Stimulated activated naive CD8-positive, alpha-beta T cell treated with anti-CD3 and anti-CD28 coated beads, Interleukin-15, amount 100 ng/mL, for 72 hours (primary cell): ENCODE results near the gene CEP85L.
"Not testable (repeated sequence)": the region's sequence is repeated elsewhere in the genome, so short reads cannot be mapped to it uniquely, and the experiment has no call there.

ENCODE experiments used
- ATAC-seq: fragments of 150-1000 bp; cut with Tn5 transposase; 2 replicates; pipeline ENCODE4 v1.10.0; 2021; ENCODE audit warnings: mild to moderate bottlenecking, moderate library complexity
- DNase-seq, 2 donors: peaks; one replicate each; pipeline ENCODE4 v3.0.0; 2021 to 2022
- H3K27ac Mint-ChIP-seq, 2 donors: one replicate each; pipeline ENCODE4 v1.8.0; 2022; ENCODE audit warnings: mild to moderate bottlenecking in 2 of 2, mixed read lengths in 2 of 2, moderate library complexity in 2 of 2
- H3K27me3 Mint-ChIP-seq: one replicate; pipeline ENCODE4 v1.8.0; 2022; ENCODE audit warnings: mixed read lengths
- H3K4me1 Mint-ChIP-seq: one replicate; pipeline ENCODE4 v1.8.0; 2022; ENCODE audit warnings: mild to moderate bottlenecking, mixed read lengths
- H3K4me3 Mint-ChIP-seq, 2 donors: one replicate each; pipeline ENCODE4 v1.8.0; 2022; ENCODE audit warnings: mild to moderate bottlenecking in 2 of 2, mixed read lengths in 2 of 2, moderate library complexity in 1 of 2
- H3K9me3 Mint-ChIP-seq, 2 donors: one replicate each; pipeline ENCODE4 v1.8.0; 2022; ENCODE audit warnings: mixed read lengths in 2 of 2

Gene CEP85L

DNA sequence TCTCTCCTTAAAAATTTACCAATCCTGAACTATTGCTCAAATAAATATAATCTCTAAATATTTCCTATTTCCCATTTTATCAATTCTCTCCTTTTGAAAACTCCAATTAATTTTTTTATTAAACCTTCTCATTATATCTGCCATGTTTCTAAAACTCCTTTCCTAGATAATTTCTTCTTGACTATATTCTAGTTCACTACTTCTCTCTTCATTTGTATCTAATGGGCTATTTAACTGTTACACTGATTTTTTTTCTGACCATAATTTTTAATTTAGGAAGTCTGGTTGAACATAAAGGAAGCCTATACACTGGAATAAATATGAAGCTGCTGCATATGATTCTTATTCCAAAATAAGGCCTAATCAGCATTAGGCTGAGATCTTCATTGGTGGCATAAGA is 199.6 kb downstream of the CEP85L start:
- DNase-seq (no peak), ATAC-seq (no peak)
- no peak overlapping the region for H3K4me3 Mint-ChIP-seq
- H3K27ac Mint-ChIP-seq = no peak overlapping the region
- no peaks in the 10 kb centered on the region for H3K27me3 Mint-ChIP-seq
- peaks cover 36 to 40% of the 10 kb centered on the region in 2 donors for H3K9me3 Mint-ChIP-seq
- no peaks in the 10 kb centered on the region for H3K4me1 Mint-ChIP-seq

DNA sequence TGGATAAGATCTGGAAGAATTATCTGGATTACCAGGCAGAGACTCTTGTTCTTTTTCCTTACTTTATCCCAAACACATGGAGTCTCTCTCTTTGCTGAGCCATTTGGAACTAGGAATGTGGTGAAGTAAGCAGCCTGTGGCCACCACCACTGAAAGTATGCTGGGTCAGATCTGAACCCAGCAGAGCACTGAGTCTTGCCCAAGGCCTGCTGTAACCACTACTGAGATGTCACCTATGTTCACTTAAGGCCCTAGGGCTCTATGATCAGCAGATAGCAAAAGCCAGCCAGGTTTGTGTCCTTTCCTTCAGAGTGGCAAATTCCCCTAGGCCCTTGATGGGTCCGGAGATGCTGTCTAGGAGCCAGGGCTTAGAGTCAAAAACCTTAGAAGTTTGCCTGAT is 206.6 kb downstream of the CEP85L start:
- H3K4me1 Mint-ChIP-seq = no peaks in the 10 kb centered on the region
- DNase-seq (no peak), ATAC-seq (no peak)
- H3K9me3 Mint-ChIP-seq = peaks cover 50 to 56% of the 10 kb centered on the region in 2 donors
- peak overlapping the region; percentile 34 to 44 for H3K27ac Mint-ChIP-seq
- no peaks in the 10 kb centered on the region for H3K27me3 Mint-ChIP-seq
- no peak overlapping the region for H3K4me3 Mint-ChIP-seq

DNA sequence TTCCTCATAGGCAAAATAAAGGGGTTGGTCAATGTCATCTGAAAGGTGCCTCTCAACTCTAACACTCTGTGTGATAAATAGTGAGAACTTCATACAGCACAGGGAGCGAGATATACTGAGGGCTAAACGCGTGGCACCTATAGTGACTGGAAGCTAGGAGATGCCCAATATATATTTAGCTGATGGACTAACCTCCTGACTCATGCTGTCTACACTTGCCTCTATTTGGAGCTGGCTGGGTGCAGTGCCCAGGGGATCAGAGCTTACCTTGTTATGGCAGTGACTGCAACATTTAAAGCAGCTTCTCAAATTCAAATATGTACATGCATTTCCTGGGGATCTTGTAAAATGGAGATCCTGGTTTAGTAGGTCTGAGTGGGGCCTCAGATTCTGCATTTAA is 214.9 kb downstream of the CEP85L start:
- H3K4me1 Mint-ChIP-seq = no peaks in the 10 kb centered on the region
- H3K27me3 Mint-ChIP-seq = no peaks in the 10 kb centered on the region
- H3K27ac Mint-ChIP-seq = no peak overlapping the region
- H3K9me3 Mint-ChIP-seq = peaks cover 36 to 70% of the 10 kb centered on the region in 2 donors
- no peak for DNase-seq
- ATAC-seq = no peak
- H3K4me3 Mint-ChIP-seq = no peak overlapping the region

DNA sequence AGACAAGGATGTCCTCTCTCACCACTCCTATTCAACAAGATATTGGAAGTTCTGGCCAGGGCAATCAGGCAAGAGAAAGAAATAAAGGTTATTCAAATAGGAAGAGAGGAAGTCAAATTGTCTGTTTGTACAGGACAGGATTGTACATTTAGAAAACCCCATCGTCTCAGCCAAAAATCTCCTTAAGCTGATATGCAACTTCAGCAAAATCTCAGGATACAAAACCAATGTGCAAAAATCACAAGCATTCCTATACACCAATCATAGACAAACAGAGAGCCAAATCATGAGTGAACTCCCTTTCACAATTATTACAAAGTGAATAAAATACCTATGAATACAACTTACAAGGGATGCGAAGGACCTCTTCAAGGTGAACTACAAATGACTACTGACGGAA is 217.2 kb downstream of the CEP85L start:
- peaks cover 26 to 62% of the 10 kb centered on the region in 2 donors for H3K9me3 Mint-ChIP-seq
- not testable (repeated sequence) for ATAC-seq, H3K4me1 Mint-ChIP-seq, H3K4me3 Mint-ChIP-seq, H3K27ac Mint-ChIP-seq, DNase-seq, H3K27me3 Mint-ChIP-seq

DNA sequence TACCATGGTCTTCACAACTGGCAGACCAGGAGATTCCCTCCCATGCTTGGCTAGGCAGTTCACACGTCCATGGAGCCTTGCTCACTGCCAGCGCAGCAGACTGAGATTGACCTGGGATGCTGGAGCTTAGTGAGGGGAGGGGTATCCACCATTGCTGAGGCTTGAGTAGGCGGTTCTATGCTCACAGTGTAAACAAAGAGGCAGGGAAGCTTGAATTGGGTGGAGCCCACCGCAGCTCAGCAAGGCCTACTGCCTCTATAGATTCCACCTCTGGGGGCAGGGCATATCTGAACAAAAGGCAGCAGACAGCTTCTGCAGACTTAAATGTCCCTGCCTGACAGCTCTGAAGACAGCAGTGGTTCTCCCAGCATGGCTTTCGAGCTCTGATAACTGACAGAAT is 230.1 kb downstream of the CEP85L start:
- H3K27me3 Mint-ChIP-seq, H3K4me1 Mint-ChIP-seq, H3K4me3 Mint-ChIP-seq, ATAC-seq, DNase-seq, H3K27ac Mint-ChIP-seq: not testable (repeated sequence)
- peaks cover 19% of the 10 kb centered on the region in 2 donors for H3K9me3 Mint-ChIP-seq

DNA sequence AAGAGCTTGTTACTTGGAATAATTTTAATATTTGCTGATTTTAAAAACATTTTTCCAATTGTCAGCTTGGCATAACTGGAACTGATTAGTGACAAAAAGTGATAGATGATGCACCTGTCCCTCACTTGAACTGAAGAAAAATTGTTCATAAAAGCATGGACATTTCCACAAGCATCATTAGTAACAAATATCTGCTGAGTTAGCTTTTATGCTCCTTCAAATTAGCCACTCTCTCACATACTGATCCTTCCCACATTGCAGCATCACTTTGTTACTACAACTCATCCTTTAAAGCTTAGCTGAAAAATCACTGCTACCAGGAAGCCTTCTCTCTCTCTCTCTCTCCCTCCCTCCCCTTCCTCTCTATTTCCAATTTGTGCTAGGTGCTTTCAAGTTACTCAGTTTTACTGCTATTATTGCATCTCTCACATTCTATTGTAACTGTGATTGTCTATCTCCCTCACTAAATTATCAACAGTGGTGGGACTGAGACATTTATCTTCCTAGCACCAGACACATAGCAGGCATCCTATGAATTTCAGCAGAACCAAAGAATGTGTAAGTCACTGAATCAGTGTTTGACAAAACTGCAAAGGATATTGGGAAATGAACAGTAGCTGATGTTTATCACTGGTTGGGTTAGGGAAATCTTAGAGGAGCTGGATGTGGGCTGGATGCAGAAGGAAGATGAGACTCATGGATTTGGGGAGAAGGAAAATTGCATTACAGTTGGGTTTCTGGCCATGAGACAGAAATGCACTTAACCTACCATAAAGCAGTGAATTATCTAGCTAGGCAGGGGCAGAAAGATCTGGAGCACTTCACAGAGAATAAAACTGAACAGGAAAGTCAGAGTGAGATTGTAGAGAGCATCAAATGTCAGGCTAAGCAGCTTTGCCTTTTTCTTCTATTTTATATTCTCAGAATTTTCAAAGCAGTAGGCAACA is 231.7 kb downstream of the CEP85L start:
- no peaks in the 10 kb centered on the region for H3K27me3 Mint-ChIP-seq
- H3K4me3 Mint-ChIP-seq = no peak overlapping the region
- no peak overlapping the region for H3K27ac Mint-ChIP-seq
- peaks cover 18 to 19% of the 10 kb centered on the region in 2 donors for H3K9me3 Mint-ChIP-seq
- H3K4me1 Mint-ChIP-seq = no peaks in the 10 kb centered on the region
- no peak for DNase-seq
- ATAC-seq = no peak
